HepG2 (cell line): ENCODE measurements around the gene ITGAE. TPM values are rescaled to one million over a fixed set of nuclear protein-coding genes. Genes with fewer than 3 reads are reported as not detected.

Experiments used
- ATAC-seq: fragments of 200-7000 bp; cut with Tn5 transposase; 3 replicates; pipeline ENCODE4 v1.9.1; 2020; ENCODE audit warnings: mild to moderate bottlenecking, moderate library complexity
- BruUV-seq: library from RNA; stranded (reverse); fragments of 400-500 nt; replicated peaks from 2 replicates; lab custom pipeline; 2021; lab: Mats Ljungman, UMichigan
- CTCF ChIA-PET: fragments of 300-600 bp; formaldehyde crosslinking; extraction: SDS; loops from one replicate; lab custom pipeline; 2021; ENCODE audit warnings: low total read pairs, inconsistent platforms, low intra/inter-chr PET ratio; lab: Yijun Ruan, JAX
- POLR2A ChIA-PET: fragments of 350-600 bp; sonication (Branson Sonifier 250); formaldehyde crosslinking; loops from one replicate; lab custom pipeline; 2020; ENCODE audit warnings: antibody characterized with exemption, inconsistent platforms; lab: Yijun Ruan, JAX
- DNase-seq: peaks from one replicate; pipeline ENCODE4 v3.0.0-alpha.2; 2015; ENCODE audit warnings: low spot score
- FAIRE-seq: peaks from 3 replicates; lab custom pipeline; 2011; peaks lifted over from hg19 to GRCh38; lab: Jason Lieb, UNC
- H2AFZ ChIP-seq: one replicate; pipeline ENCODE4 v1.6.1; 2011; ENCODE audit warnings: low read length, inconsistent platforms
- H3K27ac ChIP-seq: fragments of 300-600 bp; 3 replicates; pipeline ENCODE4 v1.8.0; 2011; ENCODE audit warnings: mixed run types, mild to moderate bottlenecking, mixed read lengths, low read length, inconsistent platforms; ENCODE audit not compliant: insufficient read depth; ENCODE audit errors: extremely low read length
- H3K27me3 ChIP-seq, 2 experiments: fragments of 200-600 bp in 1 of 2; 2 replicates in 1 of 2; 3 replicates in 1 of 2; pipeline versions ENCODE4 v1.6.0 to v1.8.0; 2011; ENCODE audit warnings: low read length in 2 of 2, mild to moderate bottlenecking in 2 of 2, moderate library complexity in 2 of 2, inconsistent platforms in 1 of 2; ENCODE audit not compliant: insufficient read depth in 2 of 2, control insufficient read depth in 1 of 2
- H3K36me3 ChIP-seq, 2 experiments: fragments of 200-600 bp in 1 of 2; replicated peaks in 1 of 2; 2 replicates in 1 of 2; 3 replicates in 1 of 2; pipeline versions ENCODE4 v1.5.1 to v1.8.0; 2011; ENCODE audit warnings: low read length in 2 of 2, inconsistent platforms in 1 of 2; ENCODE audit not compliant: insufficient read depth in 2 of 2, control insufficient read depth in 1 of 2
- H3K4me1 ChIP-seq: 2 replicates; pipeline ENCODE4 v1.5.1; 2012; ENCODE audit warnings: low read length, inconsistent platforms; ENCODE audit not compliant: insufficient read depth
- H3K4me2 ChIP-seq: 2 replicates; pipeline ENCODE4 v1.6.0; 2011; ENCODE audit warnings: low read depth, low read length, inconsistent platforms
- H3K4me3 ChIP-seq, 3 experiments: fragments of 200-600 bp in 1 of 3; sonication (generic), shearing (Covaris generic) in 1 of 3; replicated peaks in 1 of 3; 2 replicates each; pipeline ENCODE4 v1.5.1; 2011 to 2016; ENCODE audit warnings: low read length in 3 of 3, inconsistent platforms in 2 of 3, low read depth in 2 of 3, mild to moderate bottlenecking in 2 of 3, control low read depth in 1 of 3, mixed read lengths in 1 of 3; ENCODE audit not compliant: insufficient read depth in 1 of 3
- H3K79me2 ChIP-seq: one replicate; pipeline ENCODE4 v1.6.1; 2011; ENCODE audit warnings: low read length, inconsistent platforms; ENCODE audit not compliant: insufficient read depth
- H3K9ac ChIP-seq: 2 replicates; pipeline ENCODE4 v1.6.0; 2011; ENCODE audit warnings: mild to moderate bottlenecking, low read depth, low read length, inconsistent platforms; ENCODE audit not compliant: insufficient read depth
- H3K9me3 ChIP-seq: 2 replicates; pipeline ENCODE4 v1.5.1; 2012; ENCODE audit warnings: mild to moderate bottlenecking, low read length
- H4K20me1 ChIP-seq: 2 replicates; pipeline ENCODE4 v1.6.0; 2011; ENCODE audit warnings: inconsistent platforms, mild to moderate bottlenecking, low read length, moderate library complexity; ENCODE audit not compliant: insufficient read depth
- AGO1 ChIP-seq: fragments of 200-400 bp; formaldehyde crosslinking; IDR thresholded peaks from 2 replicates; pipeline ENCODE4 v1.6.1; 2017; ENCODE audit warnings: mild to moderate bottlenecking, low read depth, low read length, moderate library complexity; ENCODE audit not compliant: poor library complexity, severe bottlenecking
- AGO2 ChIP-seq: fragments of 200-400 bp; formaldehyde crosslinking; optimal IDR thresholded peaks from 2 replicates; pipeline ENCODE3; 2017; ENCODE audit warnings: mild to moderate bottlenecking, low read depth, low read length, moderate library complexity
- FOSL2 ChIP-seq: sonication (generic); formaldehyde crosslinking; IDR thresholded peaks from 2 replicates; pipeline ENCODE4 v1.4.0; 2020; ENCODE audit warnings: missing genetic modification reagents
- KDM2A ChIP-seq: sonication (generic); formaldehyde crosslinking; IDR thresholded peaks from 2 replicates; pipeline ENCODE4 v1.4.0; 2020; ENCODE audit warnings: low read depth, missing genetic modification reagents, borderline replicate concordance
- ZNF30 ChIP-seq: sonication (generic); formaldehyde crosslinking; IDR thresholded peaks from 2 replicates; pipeline ENCODE4 v1.5.0; 2020; ENCODE audit warnings: mild to moderate bottlenecking, missing genetic modification reagents
- ZNF510 ChIP-seq: sonication (generic); formaldehyde crosslinking; IDR thresholded peaks from 2 replicates; pipeline ENCODE4 v1.4.0; 2020; ENCODE audit warnings: low read depth, mild to moderate bottlenecking, missing genetic modification reagents
- ZNF558 ChIP-seq: sonication (generic); formaldehyde crosslinking; IDR thresholded peaks from 2 replicates; pipeline ENCODE4 v1.9.0; 2022; ENCODE audit warnings: mild to moderate bottlenecking, missing genetic modification reagents, borderline replicate concordance
- ZNF672 ChIP-seq: sonication (generic); formaldehyde crosslinking; IDR thresholded peaks from 2 replicates; pipeline ENCODE4 v1.8.1; 2022; ENCODE audit warnings: missing genetic modification reagents
- WGBS: methylation state at CpG from one replicate; pipeline ENCODE4 v1.1.6; 2017; ENCODE audit warnings: low lambda C conversion rate; 5-methylcytosine and 5-hydroxymethylcytosine counted together
- in situ Hi-C: cut with HindIII; loops from 2 replicates; pipeline ENCODE4 v1.10.0; 2017; ENCODE audit warnings: low pct_unique_long_range_greater_than_20kb; ENCODE audit not compliant: extremely low pct_ligation_motif_present
- intact Hi-C: fragments of 100-400 bp; cut with micrococcal nuclease; formaldehyde crosslinking; loops from one replicate; pipeline ENCODE4 v1.10.0; 2022; ENCODE audit not compliant: unreplicated experiment
- polyA plus RNA-seq, 8 experiments: library from polyadenylated mRNA; depleted of rRNA in 3 of 8; stranded (reverse) in 7 of 8; unstranded in 1 of 8; fragments of >200 nt; fragmentation: Illumina TruSeq in 4 of 8; extraction: Trizol in 4 of 8; gene quantifications; 2 replicates each; pipeline versions ENCODE4 v1.2.1 to v1.2.3, GENCODE V29; 2011 to 2016; ENCODE audit warnings: low read depth in 4 of 8, missing spikeins in 1 of 8, mixed read lengths in 1 of 8; ENCODE audit not compliant: insufficient read depth in 1 of 8
- total RNA-seq, 5 experiments: library from RNA; depleted of rRNA; stranded (reverse); fragments of >200 nt; fragmentation: Illumina TruSeq; extraction: Trizol; gene quantifications; 2 replicates each; pipeline ENCODE4 v1.2.3, GENCODE V29; 2016; ENCODE audit warnings: low read depth in 1 of 5
- TF ChIP-seq, protein P1 (sequence below): sonication (generic); formaldehyde crosslinking; IDR thresholded peaks from 2 replicates; pipeline ENCODE4 v1.8.0; 2022; ENCODE audit warnings: mild to moderate bottlenecking, missing genetic modification reagents, borderline replicate concordance
- TF ChIP-seq, protein P2 (sequence below): sonication (generic); formaldehyde crosslinking; IDR thresholded peaks from 2 replicates; pipeline ENCODE4 v1.5.0; 2020; ENCODE audit warnings: missing genetic modification reagents
- TF ChIP-seq, protein P3 (sequence below): sonication (generic); formaldehyde crosslinking; IDR thresholded peaks from 2 replicates; pipeline ENCODE4 v1.4.0; 2020; ENCODE audit warnings: mild to moderate bottlenecking, missing genetic modification reagents

The ITGAE gene
- total and polyA plus RNA-seq, 2 of the 13 experiments (the other 11 are each of a cell fraction or from before 2014, with no cell fraction given), result 42.3 to 49.0 TPM

DNA sequence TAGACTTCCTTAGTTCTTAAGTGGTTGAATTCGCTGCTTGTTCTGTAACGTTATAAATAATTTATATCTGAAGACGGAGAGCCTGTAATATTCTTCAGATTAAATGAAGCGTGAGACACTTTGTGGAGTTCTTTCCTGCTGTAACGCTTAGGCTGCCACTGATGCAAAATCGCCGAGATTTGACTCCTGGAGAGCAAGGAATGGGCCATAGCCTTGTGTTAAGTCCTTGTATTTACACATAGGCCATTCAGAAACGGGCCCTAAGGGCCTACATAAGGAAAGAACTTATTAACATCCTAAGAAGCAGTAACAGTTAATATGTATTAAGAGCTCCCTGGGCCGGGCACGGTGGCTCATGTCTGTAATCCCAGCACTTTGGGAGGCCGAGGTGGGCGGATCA lies 131.4 kb downstream of the ITGAE start:
- POLR2A ChIA-PET, result interaction anchor here (0.8 to 3.6 kb wide), 4 partner anchors 9 to 125 kb away, joined by 3 to 74 read pairs (median 6); partner anchors contain the start of genes CTNS and SHPK
- H3K4me2 ChIP-seq, result peak overlapping the region; percentile 90
- H3K4me3 ChIP-seq, result peak overlapping the region; percentile 89 to 97 (median 95)
- WGBS, result 18% methylated on average over 12 of the region's 12 CpGs
- DNase-seq (no peak), FAIRE-seq (no peak), ATAC-seq (no peak)
- H2AFZ ChIP-seq, result no peak overlapping the region
- intact Hi-C loops (no loop called here), in situ Hi-C loops (loop anchor here (10.0 kb wide), 1 partner anchor 625 kb away; no protein-coding TSS in a partner anchor)
- no peak for TF ChIP-seq ZNF558 (CRISPR knock-in tag)
- H3K27ac ChIP-seq, result peak overlapping the region; percentile 79
- peaks cover 0 to 3% of the 10 kb centered on the region in 2 experiments; a peak in 2 of 5 replicates for H3K36me3 ChIP-seq
- peaks cover 4% of the 10 kb centered on the region; the same call in 1 of the 2 replicates for H4K20me1 ChIP-seq
- H3K9me3 ChIP-seq, result no peaks in the 10 kb centered on the region
- peak overlapping the region; percentile 94 for H3K9ac ChIP-seq
- CTCF ChIA-PET, result no interaction called here
- H3K79me2 ChIP-seq, result peaks cover 24% of the 10 kb centered on the region
- H3K27me3 ChIP-seq, result no peaks in the 10 kb centered on the region; a peak in 1 of 5 replicates
- no TSS peak for BruUV-seq
- peaks cover 47% of the 10 kb centered on the region for H3K4me1 ChIP-seq

DNA sequence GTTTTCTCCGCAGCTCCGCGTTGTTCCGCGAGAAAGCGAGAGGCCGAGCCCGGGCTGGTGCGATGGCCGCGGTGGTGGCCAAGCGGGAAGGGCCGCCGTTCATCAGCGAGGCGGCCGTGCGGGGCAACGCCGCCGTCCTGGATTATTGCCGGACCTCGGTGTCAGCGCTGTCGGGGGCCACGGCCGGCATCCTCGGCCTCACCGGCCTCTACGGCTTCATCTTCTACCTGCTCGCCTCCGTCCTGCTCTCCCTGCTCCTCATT lies 132.0 kb downstream of the ITGAE start:
- BruUV-seq, result TSS peak; percentile 90
- intact Hi-C loops, result no loop called here
- TF ChIP-seq FOSL2 (no peak), ZNF30 (CRISPR knock-in tag) (no peak), AGO2 (peak; percentile 30), AGO1 (no peak), KDM2A (CRISPR knock-in tag) (peak; percentile 7; the same call in 1 of the 2 replicates), ZNF672 (CRISPR knock-in tag) (no peak), ZNF510 (0 out of 2 replicates have a peak, but pooled peaks have one; percentile 46)
- TF ChIP-seq, protein P1, sequence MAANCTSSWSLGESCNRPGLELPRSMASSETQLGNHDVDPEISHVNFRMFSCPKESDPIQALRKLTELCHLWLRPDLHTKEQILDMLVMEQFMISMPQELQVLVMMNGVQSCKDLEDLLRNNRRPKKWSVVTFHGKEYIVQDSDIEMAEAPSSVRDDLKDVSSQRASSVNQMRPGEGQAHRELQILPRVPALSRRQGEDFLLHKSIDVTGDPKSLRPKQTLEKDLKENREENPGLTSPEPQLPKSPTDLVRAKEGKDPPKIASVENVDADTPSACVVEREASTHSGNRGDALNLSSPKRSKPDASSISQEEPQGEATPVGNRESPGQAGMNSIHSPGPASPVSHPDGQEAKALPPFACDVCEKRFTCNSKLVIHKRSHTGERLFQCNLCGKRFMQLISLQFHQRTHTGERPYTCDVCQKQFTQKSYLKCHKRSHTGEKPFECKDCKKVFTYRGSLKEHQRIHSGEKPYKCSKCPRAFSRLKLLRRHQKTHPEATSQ, result 0 out of 2 replicates have a peak, but pooled peaks have one; percentile 4
- TF ChIP-seq, protein P2, sequence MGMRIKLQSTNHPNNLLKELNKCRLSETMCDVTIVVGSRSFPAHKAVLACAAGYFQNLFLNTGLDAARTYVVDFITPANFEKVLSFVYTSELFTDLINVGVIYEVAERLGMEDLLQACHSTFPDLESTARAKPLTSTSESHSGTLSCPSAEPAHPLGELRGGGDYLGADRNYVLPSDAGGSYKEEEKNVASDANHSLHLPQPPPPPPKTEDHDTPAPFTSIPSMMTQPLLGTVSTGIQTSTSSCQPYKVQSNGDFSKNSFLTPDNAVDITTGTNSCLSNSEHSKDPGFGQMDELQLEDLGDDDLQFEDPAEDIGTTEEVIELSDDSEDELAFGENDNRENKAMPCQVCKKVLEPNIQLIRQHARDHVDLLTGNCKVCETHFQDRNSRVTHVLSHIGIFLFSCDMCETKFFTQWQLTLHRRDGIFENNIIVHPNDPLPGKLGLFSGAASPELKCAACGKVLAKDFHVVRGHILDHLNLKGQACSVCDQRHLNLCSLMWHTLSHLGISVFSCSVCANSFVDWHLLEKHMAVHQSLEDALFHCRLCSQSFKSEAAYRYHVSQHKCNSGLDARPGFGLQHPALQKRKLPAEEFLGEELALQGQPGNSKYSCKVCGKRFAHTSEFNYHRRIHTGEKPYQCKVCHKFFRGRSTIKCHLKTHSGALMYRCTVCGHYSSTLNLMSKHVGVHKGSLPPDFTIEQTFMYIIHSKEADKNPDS (CRISPR knock-in tag), result 0 out of 2 replicates have a peak, but pooled peaks have one; percentile 21
- TF ChIP-seq, protein P3, sequence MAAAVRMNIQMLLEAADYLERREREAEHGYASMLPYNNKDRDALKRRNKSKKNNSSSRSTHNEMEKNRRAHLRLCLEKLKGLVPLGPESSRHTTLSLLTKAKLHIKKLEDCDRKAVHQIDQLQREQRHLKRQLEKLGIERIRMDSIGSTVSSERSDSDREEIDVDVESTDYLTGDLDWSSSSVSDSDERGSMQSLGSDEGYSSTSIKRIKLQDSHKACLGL, result 0 out of 2 replicates have a peak, but pooled peaks have one; percentile 39

More for the DNA sequence above, 132.0 kb downstream of the ITGAE start:
- ChIA-PET CTCF (no interaction called here), POLR2A (interaction anchor here (0.8 to 3.6 kb wide), 3 partner anchors 9 to 126 kb away, joined by 3 to 74 read pairs (median 8); partner anchors contain the start of genes CTNS and SHPK)
- ATAC-seq, result no peak
- no peak for DNase-seq
- H3K27ac ChIP-seq, result peak overlapping the region; percentile 79
- H3K27me3 ChIP-seq, result no peaks in the 10 kb centered on the region; a peak in 1 of 5 replicates
- peaks cover 4% of the 10 kb centered on the region; the same call in 1 of the 2 replicates for H4K20me1 ChIP-seq
- H3K79me2 ChIP-seq, result peaks cover 24% of the 10 kb centered on the region
- peak overlapping the region; percentile 89 to 97 (median 95) for H3K4me3 ChIP-seq
- H3K4me1 ChIP-seq, result peaks cover 44% of the 10 kb centered on the region
- no peak for FAIRE-seq
- H3K4me2 ChIP-seq, result peak overlapping the region; percentile 90
- H2AFZ ChIP-seq, result no peak overlapping the region
- H3K9me3 ChIP-seq, result no peaks in the 10 kb centered on the region
- H3K36me3 ChIP-seq, result peaks cover 0 to 8% of the 10 kb centered on the region in 2 experiments; a peak in 3 of 5 replicates
- H3K9ac ChIP-seq, result peak overlapping the region; percentile 94
- 1% methylated on average over 10 of the region's 32 CpGs for WGBS
- in situ Hi-C loops, result loop anchor here (10.0 kb wide), 1 partner anchor 624 kb away; no protein-coding TSS in a partner anchor
